ENCODE data around the gene YTHDF1. TPM values are rescaled to one million over a fixed set of nuclear protein-coding genes. Genes with fewer than 3 reads are reported as not detected.

Gene YTHDF1
- total and polyA plus RNA-seq, 12 donors = 15.3 to 31.6 (median 21.4) TPM

- H3K4me1 ChIP-seq = peaks cover 0 to 20% (median 0%) of the 10 kb centered on the region in 9 donors
- no peaks in the 10 kb centered on the region for H3K36me3 ChIP-seq
- peaks cover 0 to 22% (median 9%) of the 10 kb centered on the region in 11 donors for H3K9me3 ChIP-seq
- intact Hi-C loops (cut with DNase I) = loop anchor here in 1 of 10 donors (10.0 kb wide), 1 partner anchor 503 kb away; the partner anchor contains the start of gene SLCO4A1
- no peak overlapping the region for H3K4me3 ChIP-seq
- WGBS, 2 donors = 61 to 66% methylated on average over 2 of the region's 2 CpGs
- no peak for DNase-seq
- H3K27ac ChIP-seq = no peak overlapping the region
- H3K27me3 ChIP-seq = peaks cover 5 to 64% (median 43%) of the 10 kb centered on the region in 7 donors
- ATAC-seq = no peak
- TF ChIP-seq CTCF (IDR thresholded peaks at IDR 0.05) = no peak
Measured at GRCh38 chr20:63147532-63147931, 68.4 kb downstream of the YTHDF1 start.

Small RNAs within 50 kb of the gene (microRNA-seq; reads per million reads assigned to microRNA genes)
- gene MIR124-3 (0 reads per million in 2 donors), gene MIR3196 (0 reads per million in 2 donors)

Other genes with a start within 250 kb of the YTHDF1 start
- gene BHLHE23, start 209.2 kb downstream of the YTHDF1 start, total RNA-seq = not detected
- gene BHLHE23, start 209.2 kb downstream of the YTHDF1 start, polyA plus RNA-seq = under 1 TPM in 1 of 2 donors, not detected in 1; 0.03 TPM
- gene BIRC7, start 19.8 kb upstream of the YTHDF1 start, total RNA-seq = 1 to 10 TPM in 1 of 10 donors, under 1 TPM in 4, not detected in 5; 0.21 to 2.1 (median 0.37) TPM
- gene BIRC7, start 19.8 kb upstream of the YTHDF1 start, polyA plus RNA-seq = not detected
- not detected for gene NKAIN4, start 38.3 kb upstream of the YTHDF1 start, total RNA-seq
- gene NKAIN4, start 38.3 kb upstream of the YTHDF1 start, polyA plus RNA-seq = under 1 TPM in 1 of 2 donors, not detected in 1; 0.04 TPM
- gene ARFGAP1, start 56.7 kb upstream of the YTHDF1 start, total RNA-seq = 10 to 100 TPM; 20.4 to 40.4 (median 28.4) TPM
- 10 to 100 TPM; 46.2 to 72.6 TPM for gene ARFGAP1, start 56.7 kb upstream of the YTHDF1 start, polyA plus RNA-seq
- under 1 TPM in 2 of 10 donors, not detected in 8; 0.26 to 0.30 TPM for gene COL20A1, start 77.1 kb upstream of the YTHDF1 start, total RNA-seq
- not detected for gene COL20A1, start 77.1 kb upstream of the YTHDF1 start, polyA plus RNA-seq
- gene CHRNA4, start 145.2 kb upstream of the YTHDF1 start, total RNA-seq = 1 to 10 TPM in 4 of 10 donors, under 1 TPM in 2, not detected in 4; 0.38 to 1.5 (median 1.1) TPM
- gene CHRNA4, start 145.2 kb upstream of the YTHDF1 start, polyA plus RNA-seq = under 1 TPM; 0.06 to 0.22 TPM